A549 (cell line): ENCODE data around the gene RIF1.

Source experiments
- CHD2 ChIP-seq: fragments of 150-350 bp; IDR thresholded peaks from 2 replicates; pipeline ENCODE4 v1.6.1; 2014; ENCODE audit warnings: low read length; ENCODE audit not compliant: partially characterized antibody
- CTCF ChIP-seq: fragments of >200 bp; sonication (Bioruptor Twin); formaldehyde crosslinking; IDR thresholded peaks from 3 replicates; pipeline ENCODE4 v1.5.1; 2016
- EHMT2 ChIP-seq: fragments of 200-600 bp; sonication (generic); IDR thresholded peaks from 2 replicates; pipeline ENCODE4 v1.6.1; 2016; ENCODE audit warnings: antibody characterized with exemption, low read depth, mild to moderate bottlenecking, moderate library complexity
- FOSL2 ChIP-seq, 2 experiments: fragments of 450-650 bp in 1 of 2; fragments of >200 bp in 1 of 2; sonication (Bioruptor Twin) in 1 of 2; formaldehyde crosslinking; IDR thresholded peaks; 2 replicates each; pipeline versions ENCODE4 v1.5.0 to v1.6.1; 2016 to 2020; ENCODE audit warnings: mild to moderate bottlenecking in 1 of 2, moderate library complexity in 1 of 2
- JUN ChIP-seq, 2 experiments: fragments of >200 bp; sonication (Bioruptor Twin); formaldehyde crosslinking; IDR thresholded peaks; 2 replicates in 1 of 2; 3 replicates in 1 of 2; pipeline ENCODE4 v1.6.1; 2016 to 2017
- POLR2A ChIP-seq: IDR thresholded peaks from 2 replicates; pipeline ENCODE4 v1.6.1; 2012; ENCODE audit warnings: mild to moderate bottlenecking, low read length
- SMC3 ChIP-seq: fragments of >200 bp; sonication (Bioruptor Twin); formaldehyde crosslinking; IDR thresholded peaks from 3 replicates; pipeline ENCODE4 v1.6.1; 2018; ENCODE audit warnings: inconsistent platforms
- TF ChIP-seq, protein P1 (sequence below): fragments of 250-450 bp; sonication (Bioruptor Pico); IDR thresholded peaks from 2 replicates; pipeline ENCODE4 v1.5.0; 2020; ENCODE audit warnings: low read depth, mild to moderate bottlenecking, moderate library complexity
- TF ChIP-seq, protein P2 (sequence below): fragments of 450-650 bp; IDR thresholded peaks from 2 replicates; pipeline ENCODE4 v1.6.1; 2014; ENCODE audit warnings: antibody characterized with exemption
- TF ChIP-seq, protein P3 (sequence below): IDR thresholded peaks from 2 replicates; pipeline ENCODE4 v1.6.1; 2012
- TF ChIP-seq, protein P4 (sequence below): IDR thresholded peaks from 2 replicates; pipeline ENCODE4 v1.6.1; 2012

GRCh38 chr2:151526572-151527090, 116.9 kb downstream of the RIF1 start:
- TF ChIP-seq CTCF (no peak), EHMT2 (no peak), POLR2A (no peak), CHD2 (no peak), FOSL2 (IDR thresholded peaks at IDR 0.05) (no peak), FOSL2 (CRISPR knock-in tag; IDR thresholded peaks at IDR 0.05) (no peak), JUN (IDR thresholded peaks at IDR 0.05) (no peak), SMC3 (no peak)
- TF ChIP-seq, protein P1, sequence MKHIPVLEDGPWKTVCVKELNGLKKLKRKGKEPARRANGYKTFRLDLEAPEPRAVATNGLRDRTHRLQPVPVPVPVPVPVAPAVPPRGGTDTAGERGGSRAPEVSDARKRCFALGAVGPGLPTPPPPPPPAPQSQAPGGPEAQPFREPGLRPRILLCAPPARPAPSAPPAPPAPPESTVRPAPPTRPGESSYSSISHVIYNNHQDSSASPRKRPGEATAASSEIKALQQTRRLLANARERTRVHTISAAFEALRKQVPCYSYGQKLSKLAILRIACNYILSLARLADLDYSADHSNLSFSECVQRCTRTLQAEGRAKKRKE: no peak
- TF ChIP-seq, protein P2, sequence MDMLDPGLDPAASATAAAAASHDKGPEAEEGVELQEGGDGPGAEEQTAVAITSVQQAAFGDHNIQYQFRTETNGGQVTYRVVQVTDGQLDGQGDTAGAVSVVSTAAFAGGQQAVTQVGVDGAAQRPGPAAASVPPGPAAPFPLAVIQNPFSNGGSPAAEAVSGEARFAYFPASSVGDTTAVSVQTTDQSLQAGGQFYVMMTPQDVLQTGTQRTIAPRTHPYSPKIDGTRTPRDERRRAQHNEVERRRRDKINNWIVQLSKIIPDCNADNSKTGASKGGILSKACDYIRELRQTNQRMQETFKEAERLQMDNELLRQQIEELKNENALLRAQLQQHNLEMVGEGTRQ: no peak
- TF ChIP-seq, protein P3, sequence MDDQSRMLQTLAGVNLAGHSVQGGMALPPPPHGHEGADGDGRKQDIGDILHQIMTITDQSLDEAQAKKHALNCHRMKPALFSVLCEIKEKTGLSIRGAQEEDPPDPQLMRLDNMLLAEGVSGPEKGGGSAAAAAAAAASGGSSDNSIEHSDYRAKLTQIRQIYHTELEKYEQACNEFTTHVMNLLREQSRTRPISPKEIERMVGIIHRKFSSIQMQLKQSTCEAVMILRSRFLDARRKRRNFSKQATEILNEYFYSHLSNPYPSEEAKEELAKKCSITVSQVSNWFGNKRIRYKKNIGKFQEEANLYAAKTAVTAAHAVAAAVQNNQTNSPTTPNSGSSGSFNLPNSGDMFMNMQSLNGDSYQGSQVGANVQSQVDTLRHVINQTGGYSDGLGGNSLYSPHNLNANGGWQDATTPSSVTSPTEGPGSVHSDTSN: no peak
- TF ChIP-seq, protein P4, sequence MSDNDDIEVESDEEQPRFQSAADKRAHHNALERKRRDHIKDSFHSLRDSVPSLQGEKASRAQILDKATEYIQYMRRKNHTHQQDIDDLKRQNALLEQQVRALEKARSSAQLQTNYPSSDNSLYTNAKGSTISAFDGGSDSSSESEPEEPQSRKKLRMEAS: no peak
